ENCODE measurements around the gene PLXNA2.

PLXNA2 gene

GRCh38 chr1:207984831-207985572 is 259.2 kb downstream of the PLXNA2 start:
- FAIRE-seq, result no peak

DNA sequence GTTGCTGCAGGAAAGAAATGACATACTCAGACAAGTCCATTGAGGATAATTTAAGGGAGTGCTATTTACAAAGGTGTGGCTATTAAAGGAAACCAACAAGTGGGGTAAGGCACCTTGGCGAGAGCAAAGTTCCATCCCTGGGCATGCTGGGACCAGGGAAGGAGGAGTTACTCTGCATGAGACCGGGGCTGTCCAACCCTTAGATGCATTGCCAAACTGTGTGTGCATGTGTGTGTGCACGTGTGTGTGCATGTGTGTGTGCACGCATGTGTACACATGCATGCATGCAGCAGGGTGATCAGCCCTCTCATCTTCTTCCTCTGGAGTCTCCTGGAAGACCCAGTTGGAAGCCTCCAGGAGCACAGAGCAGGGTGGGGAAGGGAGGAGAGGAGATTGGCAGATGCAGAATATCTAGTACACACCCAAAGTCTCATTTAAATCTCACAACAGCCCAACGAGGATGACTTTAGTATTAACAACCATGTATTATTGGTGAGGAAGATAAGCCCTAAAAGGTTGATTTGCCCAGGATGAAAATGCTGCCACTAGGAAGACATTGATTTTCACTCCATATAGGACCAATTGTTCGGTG is 261.0 kb downstream of the PLXNA2 start:
- FAIRE-seq, result no peak

GRCh38 chr1:207981976-207982375 is 262.2 kb downstream of the PLXNA2 start:
- no peak for FAIRE-seq

DNA sequence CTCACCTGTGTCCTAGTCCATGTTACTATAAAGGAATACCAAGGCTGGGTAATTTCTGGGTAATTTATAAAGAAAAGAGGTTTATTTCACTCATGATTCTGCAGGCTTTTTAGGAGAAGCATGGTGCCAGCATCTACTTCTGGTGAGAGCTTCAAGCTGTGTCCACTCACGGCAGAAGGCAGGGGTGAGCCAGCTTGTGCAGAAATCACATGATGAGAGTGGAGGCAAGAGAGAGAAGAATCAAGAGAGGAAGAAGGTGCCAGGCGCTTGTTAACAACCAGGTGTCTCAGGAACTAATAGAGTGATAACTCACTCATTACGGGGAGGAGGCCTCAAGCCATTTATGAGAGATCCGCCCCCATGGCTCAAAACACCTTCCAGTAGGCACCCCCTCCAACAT is 265.7 kb downstream of the PLXNA2 start:
- FAIRE-seq, result no peak

DNA sequence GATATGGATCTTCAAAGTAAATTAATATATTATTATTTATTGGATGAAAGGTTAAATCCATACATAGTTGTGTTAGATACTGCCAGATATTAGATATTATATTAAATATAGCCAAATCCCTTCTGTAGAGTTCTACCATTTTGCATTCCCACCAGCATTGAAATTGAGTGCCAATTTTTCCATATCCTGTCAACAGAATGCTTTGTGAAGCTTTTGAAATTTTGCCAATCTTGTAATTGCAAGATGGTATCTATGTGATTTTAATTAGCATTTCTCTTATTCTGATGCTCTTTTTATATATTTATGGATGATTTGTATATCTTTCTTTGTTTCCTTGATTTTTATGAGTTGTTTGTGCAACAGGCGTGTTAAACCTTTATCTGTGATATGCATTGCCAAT is 266.3 kb downstream of the PLXNA2 start:
- no peak for FAIRE-seq

- FAIRE-seq, result no peak
Measured at GRCh38 chr1:207973898-207974568, 270.2 kb downstream of the PLXNA2 start.

GRCh38 chr1:207972337-207972736 is 271.8 kb downstream of the PLXNA2 start:
- no peak for FAIRE-seq
